HepG2 (cell line): ENCODE data around the gene RPE. TPM values are rescaled to one million over a fixed set of nuclear protein-coding genes. Genes with fewer than 3 reads are reported as not detected.

ENCODE experiments used
- ATAC-seq: fragments of 200-7000 bp; cut with Tn5 transposase; 3 replicates; pipeline ENCODE4 v1.9.1; 2020; ENCODE audit warnings: mild to moderate bottlenecking, moderate library complexity
- BruUV-seq: library from RNA; stranded (reverse); fragments of 400-500 nt; replicated peaks from 2 replicates; lab custom pipeline; 2021; lab: Mats Ljungman, UMichigan
- CTCF ChIA-PET: fragments of 300-600 bp; formaldehyde crosslinking; extraction: SDS; loops from one replicate; lab custom pipeline; 2021; ENCODE audit warnings: low total read pairs, inconsistent platforms, low intra/inter-chr PET ratio; lab: Yijun Ruan, JAX
- POLR2A ChIA-PET: fragments of 350-600 bp; sonication (Branson Sonifier 250); formaldehyde crosslinking; loops from one replicate; lab custom pipeline; 2020; ENCODE audit warnings: antibody characterized with exemption, inconsistent platforms; lab: Yijun Ruan, JAX
- DNase-seq: peaks from one replicate; pipeline ENCODE4 v3.0.0-alpha.2; 2015; ENCODE audit warnings: low spot score
- FAIRE-seq: peaks from 3 replicates; lab custom pipeline; 2011; peaks lifted over from hg19 to GRCh38; lab: Jason Lieb, UNC
- H2AFZ ChIP-seq: one replicate; pipeline ENCODE4 v1.6.1; 2011; ENCODE audit warnings: low read length, inconsistent platforms
- H3K27ac ChIP-seq: fragments of 300-600 bp; 3 replicates; pipeline ENCODE4 v1.8.0; 2011; ENCODE audit warnings: mixed run types, mild to moderate bottlenecking, mixed read lengths, low read length, inconsistent platforms; ENCODE audit not compliant: insufficient read depth; ENCODE audit errors: extremely low read length
- H3K27me3 ChIP-seq, 2 experiments: fragments of 200-600 bp in 1 of 2; 2 replicates in 1 of 2; 3 replicates in 1 of 2; pipeline versions ENCODE4 v1.6.0 to v1.8.0; 2011; ENCODE audit warnings: low read length in 2 of 2, mild to moderate bottlenecking in 2 of 2, moderate library complexity in 2 of 2, inconsistent platforms in 1 of 2; ENCODE audit not compliant: insufficient read depth in 2 of 2, control insufficient read depth in 1 of 2
- H3K36me3 ChIP-seq, 2 experiments: fragments of 200-600 bp in 1 of 2; replicated peaks in 1 of 2; 2 replicates in 1 of 2; 3 replicates in 1 of 2; pipeline versions ENCODE4 v1.5.1 to v1.8.0; 2011; ENCODE audit warnings: low read length in 2 of 2, inconsistent platforms in 1 of 2; ENCODE audit not compliant: insufficient read depth in 2 of 2, control insufficient read depth in 1 of 2
- H3K4me1 ChIP-seq: 2 replicates; pipeline ENCODE4 v1.5.1; 2012; ENCODE audit warnings: low read length, inconsistent platforms; ENCODE audit not compliant: insufficient read depth
- H3K4me2 ChIP-seq: 2 replicates; pipeline ENCODE4 v1.6.0; 2011; ENCODE audit warnings: low read depth, low read length, inconsistent platforms
- H3K4me3 ChIP-seq, 3 experiments: fragments of 200-600 bp in 1 of 3; sonication (generic), shearing (Covaris generic) in 1 of 3; replicated peaks in 1 of 3; 2 replicates each; pipeline ENCODE4 v1.5.1; 2011 to 2016; ENCODE audit warnings: low read length in 3 of 3, inconsistent platforms in 2 of 3, low read depth in 2 of 3, mild to moderate bottlenecking in 2 of 3, control low read depth in 1 of 3, mixed read lengths in 1 of 3; ENCODE audit not compliant: insufficient read depth in 1 of 3
- H3K79me2 ChIP-seq: one replicate; pipeline ENCODE4 v1.6.1; 2011; ENCODE audit warnings: low read length, inconsistent platforms; ENCODE audit not compliant: insufficient read depth
- H3K9ac ChIP-seq: 2 replicates; pipeline ENCODE4 v1.6.0; 2011; ENCODE audit warnings: mild to moderate bottlenecking, low read depth, low read length, inconsistent platforms; ENCODE audit not compliant: insufficient read depth
- H3K9me3 ChIP-seq: 2 replicates; pipeline ENCODE4 v1.5.1; 2012; ENCODE audit warnings: mild to moderate bottlenecking, low read length
- H4K20me1 ChIP-seq: 2 replicates; pipeline ENCODE4 v1.6.0; 2011; ENCODE audit warnings: inconsistent platforms, mild to moderate bottlenecking, low read length, moderate library complexity; ENCODE audit not compliant: insufficient read depth
- NCOA1 ChIP-seq: sonication (generic); formaldehyde crosslinking; IDR thresholded peaks from 2 replicates; pipeline ENCODE4 v1.9.0; 2021; ENCODE audit warnings: missing genetic modification reagents
- ZNF687 ChIP-seq: sonication (generic); formaldehyde crosslinking; IDR thresholded peaks from 2 replicates; pipeline ENCODE4 v1.5.1; 2020; ENCODE audit warnings: mild to moderate bottlenecking, missing genetic modification reagents, moderate library complexity
- WGBS: methylation state at CpG from one replicate; pipeline ENCODE4 v1.1.6; 2017; ENCODE audit warnings: low lambda C conversion rate; 5-methylcytosine and 5-hydroxymethylcytosine counted together
- in situ Hi-C: cut with HindIII; loops from 2 replicates; pipeline ENCODE4 v1.10.0; 2017; ENCODE audit warnings: low pct_unique_long_range_greater_than_20kb; ENCODE audit not compliant: extremely low pct_ligation_motif_present
- intact Hi-C: fragments of 100-400 bp; cut with micrococcal nuclease; formaldehyde crosslinking; loops from one replicate; pipeline ENCODE4 v1.10.0; 2022; ENCODE audit not compliant: unreplicated experiment
- polyA plus RNA-seq, 8 experiments: library from polyadenylated mRNA; depleted of rRNA in 3 of 8; stranded (reverse) in 7 of 8; unstranded in 1 of 8; fragments of >200 nt; fragmentation: Illumina TruSeq in 4 of 8; extraction: Trizol in 4 of 8; gene quantifications; 2 replicates each; pipeline versions ENCODE4 v1.2.1 to v1.2.3, GENCODE V29; 2011 to 2016; ENCODE audit warnings: low read depth in 4 of 8, missing spikeins in 1 of 8, mixed read lengths in 1 of 8; ENCODE audit not compliant: insufficient read depth in 1 of 8
- total RNA-seq, 5 experiments: library from RNA; depleted of rRNA; stranded (reverse); fragments of >200 nt; fragmentation: Illumina TruSeq; extraction: Trizol; gene quantifications; 2 replicates each; pipeline ENCODE4 v1.2.3, GENCODE V29; 2016; ENCODE audit warnings: low read depth in 1 of 5

Gene RPE
- total and polyA plus RNA-seq, 2 of the 13 experiments (the other 11 are each of a cell fraction or from before 2014, with no cell fraction given) = 72.3 to 107 TPM

GRCh38 chr2:210000464-210001324, 1.7 kb upstream of the RPE start:
- FAIRE-seq (no peak), ATAC-seq (no peak), DNase-seq (no peak)
- ChIA-PET POLR2A (no interaction called here), CTCF (no interaction called here)
- no peak overlapping the region for H3K4me3 ChIP-seq
- H3K79me2 ChIP-seq = peaks cover 33% of the 10 kb centered on the region
- H3K4me1 ChIP-seq = peaks cover 33% of the 10 kb centered on the region
- H3K9ac ChIP-seq = no peak overlapping the region
- WGBS = 98% methylated on average over 26 of the region's 32 CpGs
- no peak overlapping the region for H3K27ac ChIP-seq
- H3K4me2 ChIP-seq = no peak overlapping the region
- in situ Hi-C loops (no loop called here), intact Hi-C loops (no loop called here)
- TF ChIP-seq ZNF687 (CRISPR knock-in tag) (0 out of 2 replicates have a peak, but pooled peaks have one; percentile 16), NCOA1 (no peak)
- H3K9me3 ChIP-seq = no peaks in the 10 kb centered on the region
- no peaks in the 10 kb centered on the region; a peak in 1 of 5 replicates for H3K27me3 ChIP-seq
- BruUV-seq = no TSS peak
- no peaks in the 10 kb centered on the region; a peak in 2 of 5 replicates for H3K36me3 ChIP-seq
- H4K20me1 ChIP-seq = peaks cover 14% of the 10 kb centered on the region
- no peak overlapping the region for H2AFZ ChIP-seq
